CD4-positive, CD25-positive, alpha-beta regulatory T cell (primary cell): Measurements from ENCODE around the gene GNAS-AS1. TPM values are rescaled to one million over a fixed set of nuclear protein-coding genes. Genes with fewer than 3 reads are reported as not detected.

Experiments
- ATAC-seq, 2 donors: fragments of 150-1000 bp; cut with Tn5 transposase; one replicate each; pipeline ENCODE4 v1.10.0; 2021; ENCODE audit warnings: low read depth in 2 of 2, moderate number of reproducible peaks in 2 of 2, moderate library complexity in 1 of 2
- DNase-seq, 3 donors: peaks; one replicate each; pipeline versions ENCODE4 v3.0.0 to v3.0.0-alpha.2; 2012 to 2022; ENCODE audit warnings: mixed read lengths in 1 of 3
- H3K27ac ChIP-seq: one replicate; pipeline ENCODE4 v1.7.0; 2013; ENCODE audit warnings: mild to moderate bottlenecking, low read length; ENCODE audit not compliant: insufficient read depth, poor library complexity, severe bottlenecking
- H3K27me3 ChIP-seq: one replicate; pipeline ENCODE4 v1.7.0; 2013; ENCODE audit warnings: low read length; ENCODE audit not compliant: control insufficient read depth, insufficient read depth
- H3K36me3 ChIP-seq: one replicate; pipeline ENCODE4 v1.7.0; 2013; ENCODE audit warnings: mild to moderate bottlenecking, low read length, moderate library complexity; ENCODE audit not compliant: control insufficient read depth, insufficient read depth
- H3K4me1 ChIP-seq: 2 replicates; pipeline ENCODE4 v1.7.0; 2013; ENCODE audit warnings: mild to moderate bottlenecking, low read length; ENCODE audit not compliant: insufficient read depth, control insufficient read depth, poor library complexity, severe bottlenecking
- H3K4me3 ChIP-seq: one replicate; pipeline ENCODE4 v1.7.0; 2013; ENCODE audit warnings: low read depth, mild to moderate bottlenecking, low read length, moderate library complexity
- H3K9me3 ChIP-seq, 2 experiments: 1 replicate in 1 of 2; 2 replicates in 1 of 2; pipeline ENCODE4 v1.7.0; 2013; ENCODE audit warnings: low read length in 2 of 2, mild to moderate bottlenecking in 1 of 2, moderate library complexity in 1 of 2; ENCODE audit not compliant: control insufficient read depth in 2 of 2
- H3K27ac Mint-ChIP-seq, 3 donors: one replicate each; pipeline ENCODE4 v1.8.0; 2020 to 2022; ENCODE audit warnings: mild to moderate bottlenecking in 3 of 3, mixed read lengths in 3 of 3, moderate library complexity in 2 of 3
- H3K27me3 Mint-ChIP-seq: one replicate; pipeline ENCODE4 v1.8.0; 2022; ENCODE audit warnings: mild to moderate bottlenecking, mixed read lengths
- H3K36me3 Mint-ChIP-seq: one replicate; pipeline ENCODE4 v1.8.0; 2020; ENCODE audit warnings: mixed read lengths
- H3K4me1 Mint-ChIP-seq, 4 donors: one replicate each; pipeline ENCODE4 v1.8.0; 2020 to 2022; ENCODE audit warnings: mixed read lengths in 4 of 4, mild to moderate bottlenecking in 1 of 4
- H3K4me3 Mint-ChIP-seq, 4 donors: one replicate each; pipeline ENCODE4 v1.8.0; 2020 to 2022; ENCODE audit warnings: mild to moderate bottlenecking in 4 of 4, mixed read lengths in 4 of 4, moderate library complexity in 3 of 4
- H3K9me3 Mint-ChIP-seq, 7 donors: one replicate each; pipeline ENCODE4 v1.8.0; 2020 to 2022; ENCODE audit warnings: mixed read lengths in 7 of 7, mild to moderate bottlenecking in 3 of 7, moderate library complexity in 2 of 7
- polyA plus RNA-seq, 4 donors: library from polyadenylated mRNA; unstranded; fragments of 300-500 nt; fragmentation: Illumina TruSeq; gene quantifications; one replicate each; pipeline ENCODE4 v1.2.3, GENCODE V29; 2021
- total RNA-seq: library from RNA; stranded (reverse); gene quantifications from one replicate; pipeline ENCODE4 v1.2.3, GENCODE V29; 2022

Gene GNAS-AS1
- total and polyA plus RNA-seq, 5 donors from 2014 or later, result 0.54 TPM; not detected in 4

DNA sequence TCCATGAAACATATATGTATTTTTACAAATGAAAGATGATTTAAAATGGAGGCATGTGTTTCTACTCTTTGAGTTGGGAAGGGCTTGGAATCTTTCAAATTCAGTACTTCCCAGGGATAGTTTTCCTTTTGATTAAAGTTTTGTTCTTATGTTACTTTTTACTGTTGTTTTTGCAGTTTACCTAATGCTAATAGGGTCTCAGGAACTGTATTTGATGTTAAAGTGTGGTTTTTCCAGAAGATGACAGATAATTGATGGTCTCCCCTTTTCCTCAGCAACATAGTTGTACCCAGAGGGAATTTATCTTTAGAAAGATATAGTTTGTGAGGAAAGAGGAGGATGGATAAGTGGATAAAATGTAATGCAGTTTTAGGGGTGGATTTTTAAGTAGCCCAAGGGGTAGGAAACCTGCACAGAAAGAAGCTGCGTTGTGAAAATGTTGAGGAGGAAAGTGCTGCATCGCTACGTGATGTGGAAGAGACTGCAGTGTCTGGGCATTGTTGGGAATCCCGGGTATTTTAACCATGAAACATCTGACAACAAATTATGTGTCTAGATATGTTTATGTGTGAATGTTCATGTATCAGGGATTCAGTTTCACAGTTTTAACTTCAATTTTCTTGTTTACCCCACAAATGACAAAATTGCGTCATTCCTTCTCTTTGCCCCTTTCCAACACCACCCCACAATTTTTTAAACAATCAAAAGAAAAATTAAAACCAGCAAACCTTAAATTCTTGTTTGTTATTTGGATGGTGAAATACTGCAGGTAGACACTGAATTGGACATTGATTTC lies 44.1 kb upstream of the GNAS-AS1 start:
- no peaks in the 10 kb centered on the region for H3K27me3 ChIP-seq
- Mint-ChIP-seq H3K4me3 (peak overlapping the region; percentile 84 to 92 (median 91)), H3K27ac (peak overlapping the region; percentile 72 to 92 (median 89)), H3K36me3 (peaks cover 11% of the 10 kb centered on the region), H3K27me3 (no peaks in the 10 kb centered on the region), H3K9me3 (peaks cover 0 to 5% (median 0%) of the 10 kb centered on the region in 7 donors), H3K4me1 (peaks cover 31 to 69% (median 51%) of the 10 kb centered on the region in 4 donors)
- peaks cover 33% of the 10 kb centered on the region for H3K36me3 ChIP-seq
- ATAC-seq (no peak), DNase-seq (no peak)
- H3K4me3 ChIP-seq, result peak overlapping the region; percentile 85
- H3K27ac ChIP-seq, result peak overlapping the region; percentile 90
- H3K9me3 ChIP-seq, result no peaks in the 10 kb centered on the region
- peaks cover 36% of the 10 kb centered on the region for H3K4me1 ChIP-seq

DNA sequence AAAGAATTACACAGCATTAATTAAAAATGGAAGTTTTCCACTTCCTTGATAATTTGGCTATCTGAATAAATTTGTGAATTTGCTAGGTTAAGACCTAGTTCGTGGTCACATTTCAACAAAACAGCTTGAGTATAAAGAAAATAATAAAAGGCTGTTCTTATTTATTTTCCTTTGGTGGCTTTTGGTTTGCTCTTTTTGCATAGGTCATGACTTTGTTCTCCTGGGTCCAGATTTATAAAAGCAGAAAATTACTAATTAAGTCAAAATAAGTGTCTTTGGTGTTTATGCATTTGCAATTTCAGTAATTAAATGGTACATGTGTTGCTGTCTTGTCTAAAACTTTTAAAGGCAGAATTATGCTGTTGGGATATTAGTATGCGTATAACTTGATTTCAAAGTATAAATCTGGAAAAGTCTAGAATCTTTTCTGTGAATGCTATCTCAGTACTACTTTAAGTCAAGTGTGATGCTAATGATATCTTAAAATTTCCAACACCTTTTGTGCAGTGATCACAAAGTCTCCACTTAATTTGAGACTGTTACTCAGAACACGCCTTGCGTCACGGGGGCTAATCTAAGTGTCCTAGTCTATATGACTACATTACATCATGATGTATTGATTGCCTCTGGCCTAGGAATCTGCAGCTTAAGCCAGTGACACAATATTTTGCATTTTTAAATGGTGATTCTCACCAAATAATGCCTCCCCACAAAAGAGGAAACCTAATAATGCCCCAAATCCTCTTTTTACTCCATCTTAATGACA lies 42.8 kb upstream of the GNAS-AS1 start:
- Mint-ChIP-seq H3K27ac (peak overlapping the region; percentile 38 to 92 (median 65)), H3K9me3 (peaks cover 0 to 3% (median 0%) of the 10 kb centered on the region in 7 donors), H3K27me3 (no peaks in the 10 kb centered on the region), H3K4me1 (peaks cover 31 to 56% (median 46%) of the 10 kb centered on the region in 4 donors), H3K4me3 (peak overlapping the region; percentile 84 to 92 (median 91)), H3K36me3 (peaks cover 7% of the 10 kb centered on the region)
- Histone ChIP-seq H3K9me3 (no peaks in the 10 kb centered on the region), H3K27me3 (no peaks in the 10 kb centered on the region), H3K4me3 (peak overlapping the region; percentile 85), H3K4me1 (peaks cover 36% of the 10 kb centered on the region), H3K36me3 (peaks cover 22% of the 10 kb centered on the region), H3K27ac (peak overlapping the region; percentile 90)
- ATAC-seq, result no peak
- DNase-seq, result peak in 1 of 3 donors; percentile 30

DNA sequence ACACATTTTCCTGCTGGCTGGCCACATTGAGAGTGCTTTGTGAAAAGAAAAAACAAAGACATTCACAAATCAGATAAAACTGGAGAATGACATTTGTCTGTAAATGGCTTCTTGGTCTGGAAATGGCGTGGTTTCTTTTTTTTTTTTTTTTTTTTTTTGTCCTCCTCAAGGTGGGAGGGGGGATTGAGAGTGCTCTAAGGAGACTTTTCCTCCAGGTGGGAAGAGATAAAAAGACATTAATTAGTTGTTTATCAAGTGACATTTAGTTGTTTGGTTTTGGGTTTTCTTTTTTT lies 42.2 kb upstream of the GNAS-AS1 start:
- ATAC-seq, result no peak
- H3K4me3 Mint-ChIP-seq, result peak overlapping the region; percentile 91 to 98 (median 94)
- H3K27me3 Mint-ChIP-seq, result no peaks in the 10 kb centered on the region
- Histone ChIP-seq H3K27ac (peak overlapping the region; percentile 90), H3K9me3 (no peaks in the 10 kb centered on the region), H3K4me1 (peaks cover 41% of the 10 kb centered on the region), H3K36me3 (peaks cover 16% of the 10 kb centered on the region), H3K27me3 (no peaks in the 10 kb centered on the region), H3K4me3 (peak overlapping the region; percentile 85)
- H3K36me3 Mint-ChIP-seq, result peaks cover 7% of the 10 kb centered on the region
- no peak for DNase-seq
- H3K9me3 Mint-ChIP-seq, result peaks cover 0 to 3% (median 0%) of the 10 kb centered on the region in 7 donors
- peaks cover 29 to 56% (median 44%) of the 10 kb centered on the region in 4 donors for H3K4me1 Mint-ChIP-seq
- H3K27ac Mint-ChIP-seq, result peak overlapping the region; percentile 91 to 96 (median 92)

DNA sequence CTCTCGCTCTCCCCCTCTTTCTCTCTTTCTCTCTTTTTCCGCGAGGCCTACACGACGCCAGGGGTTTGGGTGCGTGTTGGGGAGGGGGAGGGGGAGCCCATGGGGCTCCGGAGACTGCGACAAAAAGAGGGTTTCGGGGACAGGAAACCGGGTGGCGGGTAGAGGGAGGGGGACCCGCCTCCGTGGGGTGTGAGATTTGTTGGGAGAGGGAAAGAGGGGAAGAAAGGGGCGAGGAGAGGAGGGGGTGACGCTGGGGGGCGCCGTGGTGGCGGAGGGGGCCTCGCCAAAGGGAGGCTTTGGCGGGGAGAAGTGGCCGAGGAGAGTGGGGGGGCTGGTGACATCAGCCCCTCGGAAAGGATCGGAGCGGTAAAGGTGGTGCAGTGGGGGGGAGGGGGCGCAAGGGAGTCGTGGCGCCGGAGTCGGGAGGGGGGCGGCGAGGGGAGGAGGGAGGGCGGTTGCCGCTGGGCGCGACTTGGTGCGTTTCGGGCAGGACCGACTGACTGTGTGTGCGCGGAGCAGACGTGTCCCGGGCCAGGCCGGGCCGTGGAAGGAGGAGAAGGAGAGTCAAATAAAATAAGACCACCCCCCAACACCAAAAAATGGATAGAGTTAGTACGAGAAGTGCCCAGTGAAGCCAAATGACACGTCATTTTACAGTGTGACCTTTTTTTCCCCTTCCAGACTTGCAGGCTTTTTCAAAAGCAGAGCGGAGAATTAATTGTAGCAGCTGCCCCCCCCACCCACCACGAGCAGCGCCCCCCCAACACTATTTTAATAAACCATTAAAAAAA lies 41.6 kb upstream of the GNAS-AS1 start:
- Mint-ChIP-seq H3K27me3 (no peaks in the 10 kb centered on the region), H3K27ac (peak overlapping the region; percentile 91 to 96 (median 92)), H3K4me3 (peak overlapping the region; percentile 91 to 98 (median 94)), H3K9me3 (peaks cover 0 to 3% (median 0%) of the 10 kb centered on the region in 7 donors), H3K4me1 (peaks cover 25 to 57% (median 40%) of the 10 kb centered on the region in 4 donors), H3K36me3 (peaks cover 7% of the 10 kb centered on the region)
- Histone ChIP-seq H3K27me3 (no peaks in the 10 kb centered on the region), H3K4me1 (peaks cover 44% of the 10 kb centered on the region), H3K36me3 (peaks cover 12% of the 10 kb centered on the region), H3K4me3 (peak overlapping the region; percentile 85), H3K27ac (peak overlapping the region; percentile 90), H3K9me3 (no peaks in the 10 kb centered on the region)
- peak; percentile 60 to 82 (median 72) for DNase-seq
- ATAC-seq, result peak; percentile 8 to 19

DNA sequence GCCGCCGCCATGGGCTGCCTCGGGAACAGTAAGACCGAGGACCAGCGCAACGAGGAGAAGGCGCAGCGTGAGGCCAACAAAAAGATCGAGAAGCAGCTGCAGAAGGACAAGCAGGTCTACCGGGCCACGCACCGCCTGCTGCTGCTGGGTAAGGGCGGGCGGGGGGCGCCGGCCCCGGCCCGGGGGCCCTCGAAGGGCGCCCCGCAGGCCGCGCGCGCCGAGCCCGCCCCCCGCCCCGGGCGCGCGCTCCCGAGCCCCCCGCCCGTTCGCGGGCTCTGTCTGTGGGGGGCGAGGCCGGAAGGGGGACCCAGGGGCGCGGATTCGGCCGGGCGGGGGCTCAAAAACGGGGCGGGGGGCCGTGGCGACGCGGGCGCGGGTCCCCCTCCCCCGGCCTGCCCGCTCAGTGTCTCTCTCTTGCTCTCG lies 41.0 kb upstream of the GNAS-AS1 start:
- DNase-seq (peak in 1 of 3 donors; percentile 49), ATAC-seq (peak in 1 of 2 donors; percentile 1)
- H3K27me3 Mint-ChIP-seq, result no peaks in the 10 kb centered on the region
- H3K4me1 Mint-ChIP-seq, result peaks cover 20 to 52% (median 35%) of the 10 kb centered on the region in 4 donors
- peak overlapping the region; percentile 91 to 98 (median 94) for H3K4me3 Mint-ChIP-seq
- Histone ChIP-seq H3K4me1 (peaks cover 44% of the 10 kb centered on the region), H3K36me3 (peaks cover 7% of the 10 kb centered on the region), H3K27me3 (no peaks in the 10 kb centered on the region), H3K4me3 (peak overlapping the region; percentile 13), H3K27ac (peak overlapping the region; percentile 90), H3K9me3 (no peaks in the 10 kb centered on the region)
- peak overlapping the region; percentile 91 to 96 (median 92) for H3K27ac Mint-ChIP-seq
- peaks cover 0 to 3% (median 0%) of the 10 kb centered on the region in 7 donors for H3K9me3 Mint-ChIP-seq
- H3K36me3 Mint-ChIP-seq, result peaks cover 7% of the 10 kb centered on the region

DNA sequence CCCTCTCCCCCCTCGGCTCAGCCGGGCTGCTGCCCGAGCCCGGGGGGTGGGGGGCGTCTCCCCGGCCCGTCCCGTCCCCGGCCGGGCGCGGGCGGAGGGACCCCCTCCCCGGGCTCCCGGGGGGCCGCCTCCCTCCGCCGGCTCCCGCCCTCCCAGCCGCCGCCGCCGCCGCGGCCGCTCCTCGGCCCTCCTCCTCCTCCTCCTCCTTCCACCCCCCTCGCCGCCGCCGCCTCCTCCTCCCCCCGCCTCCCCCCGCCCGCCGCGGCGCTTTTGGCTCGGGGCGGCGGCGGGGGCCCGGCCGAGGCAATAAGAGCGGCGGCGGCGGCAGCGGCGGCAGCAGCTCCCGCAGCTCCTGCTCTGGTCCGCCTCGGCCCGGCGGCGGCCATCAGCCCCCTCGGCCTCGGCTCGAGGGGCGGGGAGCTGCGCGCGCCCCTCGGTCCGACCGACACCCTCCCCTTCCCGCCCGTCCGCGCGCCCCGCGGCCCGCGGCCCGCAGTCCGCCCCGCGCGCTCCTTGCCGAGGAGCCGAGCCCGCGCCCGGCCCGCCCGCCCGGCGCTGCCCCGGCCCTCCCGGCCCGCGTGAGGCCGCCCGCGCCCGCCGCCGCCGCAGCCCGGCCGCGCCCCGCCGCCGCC lies 40.5 kb upstream of the GNAS-AS1 start:
- peaks cover 20 to 49% (median 31%) of the 10 kb centered on the region in 4 donors for H3K4me1 Mint-ChIP-seq
- H3K4me3 Mint-ChIP-seq, result peak overlapping the region; percentile 38 to 98 (median 74)
- no peak overlapping the region for H3K4me3 ChIP-seq
- H3K9me3 Mint-ChIP-seq, result peaks cover 0 to 3% (median 0%) of the 10 kb centered on the region in 7 donors
- H3K27ac Mint-ChIP-seq, result peak overlapping the region in 2 of 3 donors; percentile 86 to 88
- no peaks in the 10 kb centered on the region for H3K9me3 ChIP-seq
- H3K27me3 Mint-ChIP-seq, result no peaks in the 10 kb centered on the region
- H3K27ac ChIP-seq, result peak overlapping the region; percentile 90
- peaks cover 44% of the 10 kb centered on the region for H3K4me1 ChIP-seq
- H3K27me3 ChIP-seq, result no peaks in the 10 kb centered on the region
- ATAC-seq (peak; percentile 24 to 31), DNase-seq (peak; percentile 66 to 77 (median 71))
- H3K36me3 Mint-ChIP-seq, result peaks cover 5% of the 10 kb centered on the region
- peaks cover 5% of the 10 kb centered on the region for H3K36me3 ChIP-seq
